HEK293 (cell line): ENCODE results near the gene PRND.

Experiments used
- CTCF ChIA-PET: fragments of 350-600 bp; formaldehyde crosslinking; extraction: SDS; loops from one replicate; lab custom pipeline; 2021; ENCODE audit warnings: antibody characterized with exemption; lab: Yijun Ruan, JAX
- POLR2A ChIA-PET: fragments of 300-600 bp; formaldehyde crosslinking; extraction: SDS; loops from one replicate; lab custom pipeline; 2020; ENCODE audit warnings: antibody characterized with exemption, inconsistent platforms; lab: Yijun Ruan, JAX
- H3K27ac ChIP-seq: fragments of 200-500 bp; sonication (Bioruptor generic); 2 replicates; pipeline ENCODE4 v1.5.1; 2014; ENCODE audit warnings: low read depth, low read length, control low read depth, inconsistent platforms; ENCODE audit errors: extremely low read depth
- H3K36me3 ChIP-seq, 2 experiments: fragments of 200-500 bp in 1 of 2; sonication (Bioruptor generic) in 1 of 2; 1 replicate in 1 of 2; 2 replicates in 1 of 2; pipeline ENCODE4 v1.5.1; 2014 to 2017; ENCODE audit warnings: inconsistent platforms in 2 of 2, low read length in 2 of 2; ENCODE audit not compliant: control insufficient read depth in 2 of 2, insufficient read depth in 1 of 2
- H3K4me1 ChIP-seq: fragments of 200-500 bp; sonication (Bioruptor generic); 2 replicates; pipeline ENCODE4 v1.5.1; 2014; ENCODE audit warnings: mild to moderate bottlenecking, low read length, inconsistent platforms; ENCODE audit not compliant: control insufficient read depth, insufficient read depth
- H3K4me3 ChIP-seq: 2 replicates; pipeline ENCODE4 v1.5.1; 2011; ENCODE audit warnings: low read depth, mild to moderate bottlenecking, control low read depth, low read length, moderate library complexity
- H3K9me3 ChIP-seq: fragments of 200-500 bp; sonication (Bioruptor generic); 2 replicates; pipeline ENCODE4 v1.5.1; 2014; ENCODE audit warnings: low read depth, low read length, inconsistent platforms; ENCODE audit not compliant: control insufficient read depth, insufficient read depth
- FEZF1 ChIP-seq: fragments of 450-650 bp; formaldehyde crosslinking; IDR thresholded peaks from 2 replicates; pipeline ENCODE4 v1.5.1; 2016; ENCODE audit warnings: missing biosample characterization, missing genetic modification characterization
- GLI4 ChIP-seq: fragments of 450-650 bp; formaldehyde crosslinking; IDR thresholded peaks from 2 replicates; pipeline ENCODE4 v1.5.1; 2016; ENCODE audit warnings: missing biosample characterization, missing genetic modification characterization
- SP3 ChIP-seq: fragments of 450-650 bp; formaldehyde crosslinking; IDR thresholded peaks from 2 replicates; pipeline ENCODE4 v1.5.1; 2016; ENCODE audit warnings: missing biosample characterization, missing genetic modification characterization
- TRIM28 ChIP-seq: IDR thresholded peaks from 2 replicates; pipeline ENCODE4 v1.6.1; 2011; ENCODE audit warnings: low read length, control low read depth, borderline replicate concordance
- ZBTB44 ChIP-seq: fragments of 450-650 bp; IDR thresholded peaks from 2 replicates; pipeline ENCODE4 v1.5.1; 2018; ENCODE audit warnings: missing biosample characterization, mild to moderate bottlenecking, missing genetic modification characterization
- ZFHX2 ChIP-seq: fragments of 450-650 bp; formaldehyde crosslinking; conservative IDR thresholded peaks from 2 replicates; pipeline ENCODE4 v1.5.1; 2016; ENCODE audit warnings: missing biosample characterization, missing genetic modification characterization
- ZFP69B ChIP-seq: fragments of 450-650 bp; formaldehyde crosslinking; IDR thresholded peaks from 2 replicates; pipeline ENCODE4 v1.5.1; 2016; ENCODE audit warnings: missing biosample characterization, missing genetic modification characterization
- ZNF140 ChIP-seq: fragments of 450-650 bp; formaldehyde crosslinking; IDR thresholded peaks from 2 replicates; pipeline ENCODE4 v1.5.1; 2016; ENCODE audit warnings: missing biosample characterization, missing genetic modification characterization
- ZNF324 ChIP-seq: fragments of 450-650 bp; formaldehyde crosslinking; IDR thresholded peaks from 2 replicates; pipeline ENCODE4 v1.5.1; 2016; ENCODE audit warnings: missing biosample characterization, missing genetic modification characterization
- ZNF416 ChIP-seq: fragments of 450-650 bp; formaldehyde crosslinking; IDR thresholded peaks from 2 replicates; pipeline ENCODE4 v1.5.1; 2016; ENCODE audit warnings: missing biosample characterization, missing genetic modification characterization
- ZNF501 ChIP-seq: fragments of 450-650 bp; formaldehyde crosslinking; IDR thresholded peaks from 2 replicates; pipeline ENCODE4 v1.5.1; 2016; ENCODE audit warnings: missing biosample characterization, missing genetic modification characterization
- ZNF513 ChIP-seq: fragments of 450-650 bp; IDR thresholded peaks from 2 replicates; pipeline ENCODE4 v1.5.1; 2018; ENCODE audit warnings: missing biosample characterization, missing genetic modification characterization
- ZNF548 ChIP-seq: fragments of 450-650 bp; formaldehyde crosslinking; IDR thresholded peaks from 2 replicates; pipeline ENCODE4 v1.5.1; 2016; ENCODE audit warnings: missing biosample characterization, missing genetic modification characterization
- ZNF624 ChIP-seq: fragments of 450-650 bp; formaldehyde crosslinking; IDR thresholded peaks from 2 replicates; pipeline ENCODE4 v1.5.1; 2017; ENCODE audit warnings: missing biosample characterization, missing genetic modification characterization
- ZNF639 ChIP-seq: fragments of 450-650 bp; formaldehyde crosslinking; IDR thresholded peaks from 2 replicates; pipeline ENCODE4 v1.5.1; 2016; ENCODE audit warnings: missing biosample characterization, missing genetic modification characterization
- ZNF658 ChIP-seq: fragments of 450-650 bp; formaldehyde crosslinking; IDR thresholded peaks from 2 replicates; pipeline ENCODE4; 2016; ENCODE audit warnings: missing biosample characterization, missing genetic modification characterization
- ZNF747 ChIP-seq: fragments of 450-650 bp; formaldehyde crosslinking; IDR thresholded peaks from 2 replicates; pipeline ENCODE4 v1.5.1; 2016; ENCODE audit warnings: missing biosample characterization, missing genetic modification characterization
- ZNF830 ChIP-seq: fragments of 450-650 bp; IDR thresholded peaks from 2 replicates; pipeline ENCODE4 v1.5.0; 2018; ENCODE audit warnings: missing biosample characterization, missing genetic modification characterization, low read depth, mild to moderate bottlenecking, moderate library complexity
- ZSCAN18 ChIP-seq: fragments of 450-650 bp; formaldehyde crosslinking; IDR thresholded peaks from 2 replicates; pipeline ENCODE4 v1.5.1; 2016; ENCODE audit warnings: missing biosample characterization, missing genetic modification characterization
- TF ChIP-seq, protein P1 (sequence below): fragments of 450-650 bp; formaldehyde crosslinking; IDR thresholded peaks from 2 replicates; pipeline ENCODE4 v1.5.1; 2016; ENCODE audit warnings: missing biosample characterization, missing genetic modification characterization
- TF ChIP-seq, protein P2 (sequence below): fragments of 450-650 bp; formaldehyde crosslinking; IDR thresholded peaks from 2 replicates; pipeline ENCODE4 v1.5.1; 2017; ENCODE audit warnings: missing biosample characterization, missing genetic modification characterization
- TF ChIP-seq, protein P3 (sequence below): fragments of 450-650 bp; formaldehyde crosslinking; IDR thresholded peaks from 2 replicates; pipeline ENCODE4 v1.5.1; 2016; ENCODE audit warnings: missing biosample characterization, missing genetic modification characterization, low read depth

The PRND gene

DNA sequence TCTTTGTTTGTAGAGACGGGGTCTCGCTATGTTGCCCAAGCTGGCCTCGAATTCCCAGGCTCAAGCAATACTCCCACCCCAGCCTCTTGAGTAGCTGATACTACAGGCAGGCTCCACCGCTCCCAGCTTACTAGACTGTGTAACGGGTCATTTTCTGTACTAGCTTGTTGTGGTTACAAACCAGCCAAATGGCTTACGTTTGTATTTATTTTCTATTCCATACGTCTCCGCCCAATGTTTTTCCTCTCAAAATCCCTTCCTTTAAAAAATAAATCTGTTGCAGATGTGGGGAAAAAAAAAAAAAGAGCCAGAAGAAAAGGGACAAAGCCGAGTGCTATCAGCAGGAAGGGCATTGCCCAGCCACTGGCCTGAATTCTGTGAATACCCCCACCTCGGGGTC lies 41.6 kb downstream of the PRND start:
- TF ChIP-seq ZNF830 (tag by site-specific recombination) (no peak), GLI4 (tag by site-specific recombination) (no peak), ZNF140 (tag by site-specific recombination) (no peak), ZFHX2 (tag by site-specific recombination) (no peak), ZNF624 (no peak), ZNF513 (tag by site-specific recombination) (no peak), ZNF324 (tag by site-specific recombination) (no peak), ZNF501 (no peak), ZNF416 (tag by site-specific recombination) (no peak), ZNF658 (no peak), FEZF1 (no peak), ZBTB44 (tag by site-specific recombination) (no peak), ZNF548 (tag by site-specific recombination) (no peak), ZFP69B (no peak), ZNF747 (no peak)
- TF ChIP-seq, protein P1, sequence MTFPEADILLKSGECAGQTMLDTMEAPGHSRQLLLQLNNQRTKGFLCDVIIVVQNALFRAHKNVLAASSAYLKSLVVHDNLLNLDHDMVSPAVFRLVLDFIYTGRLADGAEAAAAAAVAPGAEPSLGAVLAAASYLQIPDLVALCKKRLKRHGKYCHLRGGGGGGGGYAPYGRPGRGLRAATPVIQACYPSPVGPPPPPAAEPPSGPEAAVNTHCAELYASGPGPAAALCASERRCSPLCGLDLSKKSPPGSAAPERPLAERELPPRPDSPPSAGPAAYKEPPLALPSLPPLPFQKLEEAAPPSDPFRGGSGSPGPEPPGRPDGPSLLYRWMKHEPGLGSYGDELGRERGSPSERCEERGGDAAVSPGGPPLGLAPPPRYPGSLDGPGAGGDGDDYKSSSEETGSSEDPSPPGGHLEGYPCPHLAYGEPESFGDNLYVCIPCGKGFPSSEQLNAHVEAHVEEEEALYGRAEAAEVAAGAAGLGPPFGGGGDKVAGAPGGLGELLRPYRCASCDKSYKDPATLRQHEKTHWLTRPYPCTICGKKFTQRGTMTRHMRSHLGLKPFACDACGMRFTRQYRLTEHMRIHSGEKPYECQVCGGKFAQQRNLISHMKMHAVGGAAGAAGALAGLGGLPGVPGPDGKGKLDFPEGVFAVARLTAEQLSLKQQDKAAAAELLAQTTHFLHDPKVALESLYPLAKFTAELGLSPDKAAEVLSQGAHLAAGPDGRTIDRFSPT (tag by site-specific recombination): no peak
- TF ChIP-seq, protein P2, sequence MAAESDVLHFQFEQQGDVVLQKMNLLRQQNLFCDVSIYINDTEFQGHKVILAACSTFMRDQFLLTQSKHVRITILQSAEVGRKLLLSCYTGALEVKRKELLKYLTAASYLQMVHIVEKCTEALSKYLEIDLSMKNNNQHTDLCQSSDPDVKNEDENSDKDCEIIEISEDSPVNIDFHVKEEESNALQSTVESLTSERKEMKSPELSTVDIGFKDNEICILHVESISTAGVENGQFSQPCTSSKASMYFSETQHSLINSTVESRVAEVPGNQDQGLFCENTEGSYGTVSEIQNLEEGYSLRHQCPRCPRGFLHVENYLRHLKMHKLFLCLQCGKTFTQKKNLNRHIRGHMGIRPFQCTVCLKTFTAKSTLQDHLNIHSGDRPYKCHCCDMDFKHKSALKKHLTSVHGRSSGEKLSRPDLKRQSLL (tag by site-specific recombination): no peak
- Histone ChIP-seq H3K9me3 (no peaks in the 10 kb centered on the region), H3K36me3 (no peaks in the 10 kb centered on the region), H3K4me1 (no peaks in the 10 kb centered on the region), H3K4me3 (no peak overlapping the region), H3K27ac (no peak overlapping the region)
- CTCF ChIA-PET: interaction anchor here (0.7 to 1.8 kb wide), 3 partner anchors 190 to 317 kb away, joined by 4 to 6 read pairs (median 4); no protein-coding TSS in a partner anchor
- POLR2A ChIA-PET: no interaction called here

GRCh38 chr20:4763723-4764510 lies 42.2 kb downstream of the PRND start:
- H3K36me3 ChIP-seq: no peaks in the 10 kb centered on the region
- CTCF ChIA-PET: interaction anchor here (1.0 to 1.8 kb wide), 3 partner anchors 190 to 337 kb away, joined by 3 to 6 read pairs (median 4); no protein-coding TSS in a partner anchor
- POLR2A ChIA-PET: no interaction called here
- H3K9me3 ChIP-seq: no peaks in the 10 kb centered on the region
- H3K4me1 ChIP-seq: no peaks in the 10 kb centered on the region
- no peak overlapping the region for H3K4me3 ChIP-seq
- no peak overlapping the region for H3K27ac ChIP-seq
- TF ChIP-seq TRIM28: no peak
- TF ChIP-seq SP3: no peak
- TF ChIP-seq ZNF639 (tag by site-specific recombination): no peak
- TF ChIP-seq, protein P3, sequence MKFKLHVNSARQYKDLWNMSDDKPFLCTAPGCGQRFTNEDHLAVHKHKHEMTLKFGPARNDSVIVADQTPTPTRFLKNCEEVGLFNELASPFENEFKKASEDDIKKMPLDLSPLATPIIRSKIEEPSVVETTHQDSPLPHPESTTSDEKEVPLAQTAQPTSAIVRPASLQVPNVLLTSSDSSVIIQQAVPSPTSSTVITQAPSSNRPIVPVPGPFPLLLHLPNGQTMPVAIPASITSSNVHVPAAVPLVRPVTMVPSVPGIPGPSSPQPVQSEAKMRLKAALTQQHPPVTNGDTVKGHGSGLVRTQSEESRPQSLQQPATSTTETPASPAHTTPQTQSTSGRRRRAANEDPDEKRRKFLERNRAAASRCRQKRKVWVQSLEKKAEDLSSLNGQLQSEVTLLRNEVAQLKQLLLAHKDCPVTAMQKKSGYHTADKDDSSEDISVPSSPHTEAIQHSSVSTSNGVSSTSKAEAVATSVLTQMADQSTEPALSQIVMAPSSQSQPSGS: 0 out of 2 replicates have a peak, but pooled peaks have one; percentile 31
- TF ChIP-seq ZSCAN18 (tag by site-specific recombination): no peak
